ENCODE measurements around the gene NCKAP5.
"Not testable (repeated sequence)": the region's sequence is repeated elsewhere in the genome, so short reads cannot be mapped to it uniquely, and the experiment has no call there.

Gene NCKAP5

GRCh38 chr2:132729522-132729921, 838.7 kb downstream of the NCKAP5 start:
- no peak for DNase-seq

- no peak for DNase-seq
These were observed 842.1 kb downstream of the NCKAP5 start for GRCh38 chr2:132726155-132726554.

- no peak for DNase-seq
These were observed 842.5 kb downstream of the NCKAP5 start for GRCh38 chr2:132725748-132726147.

GRCh38 chr2:132725148-132725547, 843.1 kb downstream of the NCKAP5 start:
- DNase-seq = no peak

GRCh38 chr2:132721938-132722337, 846.3 kb downstream of the NCKAP5 start:
- DNase-seq = no peak

GRCh38 chr2:132720393-132720792, 847.9 kb downstream of the NCKAP5 start:
- DNase-seq = no peak

- DNase-seq = no peak
These were observed 848.8 kb downstream of the NCKAP5 start for GRCh38 chr2:132719480-132719879.

- no peak for DNase-seq
These were observed 851.3 kb downstream of the NCKAP5 start for GRCh38 chr2:132716954-132717353.

GRCh38 chr2:132715386-132716351, 852.6 kb downstream of the NCKAP5 start:
- DNase-seq = no peak

GRCh38 chr2:132703396-132703795, 864.9 kb downstream of the NCKAP5 start:
- DNase-seq = no peak

GRCh38 chr2:132701810-132702209, 866.5 kb downstream of the NCKAP5 start:
- DNase-seq = no peak

- DNase-seq = not testable (repeated sequence)
These were observed 868.5 kb downstream of the NCKAP5 start for GRCh38 chr2:132699802-132700201.

- not testable (repeated sequence) for DNase-seq
These were observed 869.9 kb downstream of the NCKAP5 start for GRCh38 chr2:132698347-132698746.

- no peak for DNase-seq
These were observed 870.6 kb downstream of the NCKAP5 start for GRCh38 chr2:132697556-132698205.

- DNase-seq = no peak
These were observed 875.4 kb downstream of the NCKAP5 start for GRCh38 chr2:132692816-132693215.

GRCh38 chr2:132691556-132691955, 876.7 kb downstream of the NCKAP5 start:
- no peak for DNase-seq

- DNase-seq = no peak
These were observed 877.5 kb downstream of the NCKAP5 start for GRCh38 chr2:132690664-132691303.

GRCh38 chr2:132681766-132682165, 886.5 kb downstream of the NCKAP5 start:
- no peak for DNase-seq

- DNase-seq = no peak
These were observed 887.7 kb downstream of the NCKAP5 start for GRCh38 chr2:132680544-132680943.

GRCh38 chr2:132678483-132678882, 889.8 kb downstream of the NCKAP5 start:
- no peak for DNase-seq

GRCh38 chr2:132677661-132678060, 890.6 kb downstream of the NCKAP5 start:
- DNase-seq = no peak

- DNase-seq = no peak
These were observed 891.3 kb downstream of the NCKAP5 start for GRCh38 chr2:132676999-132677398.

- peak; percentile 38 for DNase-seq
These were observed 897.0 kb downstream of the NCKAP5 start for GRCh38 chr2:132671151-132671835.

Measured in NCI-H69 (cell line).